GDM1 (cell line): Measurements from ENCODE around the gene LIMA1.
"Not testable (repeated sequence)": the region's sequence is repeated elsewhere in the genome, so short reads cannot be mapped to it uniquely, and the experiment has no call there.

ENCODE experiments used
- DNase-seq: peaks from one replicate; lab custom pipeline; 2025; lab: John Stamatoyannopoulos, UW

Gene LIMA1

DNA sequence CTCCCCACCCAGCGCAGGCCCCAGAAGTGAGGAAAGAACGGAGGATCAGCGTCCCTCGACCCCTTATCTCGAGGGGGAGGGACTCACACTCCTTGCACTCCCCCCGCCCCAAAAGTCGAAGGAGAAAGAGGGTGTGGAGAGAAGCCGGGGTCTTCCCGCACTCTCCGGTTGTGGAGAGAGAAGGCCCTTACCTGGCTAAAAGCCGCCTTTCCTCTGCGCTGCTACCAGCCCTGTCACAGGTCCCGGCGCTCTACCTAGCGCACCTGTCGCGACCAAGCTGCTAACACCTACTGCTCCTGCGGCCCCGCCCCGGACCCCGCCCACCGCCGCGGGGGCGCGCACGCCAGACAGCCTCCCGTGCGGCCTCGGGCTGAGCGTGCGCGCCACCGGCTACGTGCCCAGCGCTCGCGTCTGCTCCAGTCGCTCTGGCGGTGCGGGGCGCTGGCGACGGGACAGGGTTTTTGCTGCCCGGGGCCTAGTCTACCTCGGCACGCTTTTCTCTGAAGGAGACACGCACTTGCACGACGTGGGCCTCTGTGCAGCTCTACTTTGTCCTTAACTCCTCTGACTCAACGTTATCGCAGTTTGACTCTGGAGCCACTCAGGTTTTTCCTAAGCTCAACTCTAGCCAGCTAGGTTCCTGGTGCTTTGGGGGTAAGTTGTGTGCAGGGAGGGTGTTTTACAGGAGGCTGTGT, at the start of gene LIMA1:
Gene LIMA1, minus strand, starts transcription at position 292 of the 695 bp plus-strand sequence. CDS start 34,769 bp downstream, outside the sequence.
- DNase-seq, result peak; percentile 81

- no peak for DNase-seq
Measured at GRCh38 chr12:50331745-50332144, 48.4 kb upstream of the LIMA1 start.

DNA sequence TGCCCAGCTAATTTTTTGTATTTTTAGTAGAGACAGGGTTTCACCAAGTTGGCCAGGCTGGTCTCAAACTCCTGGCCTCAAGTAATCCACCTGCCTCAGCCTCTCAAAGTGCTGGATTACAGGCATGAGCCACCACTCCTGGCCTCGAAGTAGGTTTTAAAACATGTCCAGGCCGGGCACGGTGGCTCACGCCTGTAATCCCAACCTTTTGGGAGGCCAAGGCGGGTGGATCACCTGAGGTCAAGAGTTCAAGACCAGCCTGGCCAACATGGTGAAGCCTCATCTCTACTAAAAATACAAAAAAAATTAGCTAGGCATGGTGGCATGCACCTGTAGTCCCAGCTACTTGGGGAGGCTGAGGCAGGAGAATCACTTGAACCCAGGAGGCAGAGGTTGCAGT, 45.3 kb upstream of the LIMA1 start:
- DNase-seq, result not testable (repeated sequence)

GRCh38 chr12:50326590-50327284, 43.4 kb upstream of the LIMA1 start:
- no peak for DNase-seq

- no peak for DNase-seq
Measured at GRCh38 chr12:50325890-50326391, 42.6 kb upstream of the LIMA1 start.

- not testable (repeated sequence) for DNase-seq
Measured at GRCh38 chr12:50324770-50325169, 41.5 kb upstream of the LIMA1 start.

DNA sequence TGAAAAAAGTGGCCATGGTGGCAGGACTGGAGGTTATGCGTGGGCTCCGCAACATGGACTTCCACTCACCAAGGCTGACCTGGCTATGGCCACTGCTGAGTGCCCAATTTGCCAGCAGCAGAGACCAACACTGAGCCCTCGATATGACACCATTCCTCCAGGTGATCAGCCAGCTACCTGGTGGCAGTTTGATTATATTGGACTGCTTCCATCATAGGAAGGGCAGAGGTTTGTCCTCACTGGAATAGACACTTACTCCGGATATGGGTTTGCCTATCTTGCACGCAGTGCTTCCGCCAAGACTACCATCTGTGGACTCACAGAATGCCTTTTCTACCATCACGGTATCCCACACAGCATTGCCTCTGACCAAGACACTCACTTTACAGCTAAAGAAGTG, 40.8 kb upstream of the LIMA1 start:
- not testable (repeated sequence) for DNase-seq

DNA sequence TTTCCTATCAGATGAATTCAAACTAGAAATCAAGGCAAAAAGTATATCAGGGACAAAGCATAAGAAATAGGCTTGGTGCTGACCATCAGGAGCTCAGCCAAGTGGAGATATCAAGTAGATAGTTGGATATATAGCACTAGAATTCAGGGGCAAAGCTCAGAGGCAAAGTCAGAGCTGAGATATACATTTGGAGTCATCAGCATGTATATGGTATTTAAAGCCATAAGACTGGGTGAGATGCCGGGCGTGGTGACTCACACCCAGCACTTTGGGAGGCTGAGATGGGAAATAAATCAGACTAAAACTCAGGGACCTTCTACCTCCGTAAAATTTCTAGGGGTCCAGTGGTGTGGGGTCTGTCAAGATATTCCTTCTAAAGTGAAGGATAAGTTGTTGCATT, 38.9 kb upstream of the LIMA1 start:
- no peak for DNase-seq

GRCh38 chr12:50317203-50317602, 33.9 kb upstream of the LIMA1 start:
- no peak for DNase-seq

DNA sequence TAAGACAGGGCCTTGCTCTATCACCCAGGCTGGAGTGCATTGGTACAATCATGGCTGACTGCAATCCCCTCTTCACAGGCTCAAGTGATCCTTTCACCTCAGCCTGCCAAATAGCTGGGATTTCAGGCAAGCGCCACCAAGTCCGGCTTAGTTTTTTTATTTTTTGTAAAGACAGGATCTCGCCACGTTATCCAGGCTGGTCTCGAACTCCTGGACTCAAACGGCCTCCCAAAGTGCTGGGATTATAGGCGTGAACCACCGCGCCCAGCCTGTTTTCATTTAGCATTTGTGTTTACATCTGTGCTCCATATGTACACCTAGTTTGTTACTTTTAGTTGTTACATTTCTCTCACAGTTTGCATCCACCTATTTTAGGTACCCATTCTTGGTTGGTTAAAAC, 32.5 kb upstream of the LIMA1 start:
- no peak for DNase-seq

- no peak for DNase-seq
Measured at GRCh38 chr12:50314636-50315312, 31.5 kb upstream of the LIMA1 start.

- DNase-seq, result not testable (repeated sequence)
Measured at GRCh38 chr12:50313971-50314370, 30.7 kb upstream of the LIMA1 start.

DNA sequence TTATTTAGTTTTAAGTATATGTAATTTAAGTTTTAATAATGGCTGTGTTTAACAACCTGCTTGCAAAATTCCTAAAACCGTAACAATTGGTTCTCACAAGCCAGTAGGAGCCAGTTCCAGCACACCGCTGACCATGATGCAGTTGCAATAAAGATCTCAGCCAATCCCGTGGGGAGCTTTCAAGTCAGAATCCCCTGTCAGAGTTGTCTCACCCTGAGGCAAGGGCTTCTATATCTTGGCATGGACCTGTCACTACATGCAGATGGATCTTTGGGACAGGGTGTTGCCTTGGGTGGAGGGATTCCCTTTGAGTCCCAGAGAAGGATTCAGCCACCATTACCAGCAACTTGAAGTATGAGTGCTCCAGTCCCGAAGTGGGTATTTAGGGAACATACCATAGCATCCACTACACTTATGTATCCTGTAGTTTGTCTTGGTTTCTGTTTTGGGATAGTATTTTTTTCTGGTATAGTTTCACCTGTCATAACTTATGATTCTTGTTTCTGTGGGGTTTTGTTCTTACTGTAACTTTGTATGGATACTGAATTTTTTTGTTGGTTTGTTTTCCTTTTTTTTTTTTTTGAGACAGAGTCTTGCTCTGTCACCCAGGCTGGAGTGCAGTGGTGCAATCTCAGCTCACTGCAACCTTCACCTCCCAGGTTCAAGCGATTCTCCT, 30.1 kb upstream of the LIMA1 start:
- DNase-seq, result no peak

DNA sequence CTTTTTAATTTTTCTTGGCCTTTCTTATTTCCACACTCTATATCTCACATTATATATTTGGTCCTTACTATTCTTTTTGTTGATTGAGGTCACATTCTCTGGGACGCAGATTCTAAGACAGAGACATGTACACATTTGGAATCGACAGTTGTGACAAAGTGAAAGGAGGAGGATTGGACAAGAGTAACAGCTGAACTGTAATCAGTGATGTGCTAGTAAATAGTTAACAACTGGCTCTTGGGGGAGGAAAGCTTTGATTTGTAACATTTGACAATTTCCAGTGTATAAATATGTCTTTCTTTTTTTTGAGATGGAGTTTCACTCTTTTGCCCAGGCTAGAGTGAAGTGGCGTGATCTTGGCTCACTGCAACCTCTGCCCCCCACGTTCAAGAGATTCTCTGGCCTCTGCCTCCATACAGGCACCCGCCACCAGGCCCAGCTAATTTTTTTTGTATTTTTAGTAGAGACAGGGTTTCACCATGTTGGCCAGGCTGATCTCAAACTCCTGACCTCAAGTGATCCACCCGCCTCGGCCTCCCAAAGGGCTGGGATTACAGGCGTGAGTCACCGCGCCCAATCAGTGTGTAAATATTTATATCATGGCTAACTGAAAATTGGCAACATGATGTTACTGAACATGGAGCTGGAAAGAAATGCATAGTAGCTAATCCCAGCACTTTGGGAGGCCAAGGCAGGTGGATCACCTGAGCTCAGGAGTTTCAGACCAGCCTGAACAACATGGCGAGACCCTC, 28.7 kb upstream of the LIMA1 start:
- DNase-seq, result not testable (repeated sequence)

GRCh38 chr12:50309950-50310349, 26.6 kb upstream of the LIMA1 start:
- no peak for DNase-seq

- DNase-seq, result no peak
Measured at GRCh38 chr12:50302686-50303085, 19.4 kb upstream of the LIMA1 start.

DNA sequence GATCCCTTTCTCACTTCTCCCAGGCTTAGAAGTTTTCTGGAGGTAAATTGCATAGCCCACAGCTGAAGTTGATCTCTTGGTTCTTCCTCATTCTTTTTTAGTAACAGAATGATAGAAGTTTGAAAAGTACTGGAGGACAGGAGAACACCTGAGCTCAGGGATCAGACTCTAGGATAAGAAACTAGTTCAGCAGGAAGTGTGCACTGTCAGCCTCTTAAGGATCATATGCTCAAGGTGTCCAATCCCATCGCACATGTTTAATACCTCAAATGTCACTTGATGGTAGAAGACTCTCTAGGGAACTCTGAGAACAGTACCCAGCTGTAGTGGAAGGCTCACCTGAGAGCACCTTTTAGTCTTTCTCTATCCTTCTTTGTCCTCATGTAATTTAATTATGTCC, 14.7 kb upstream of the LIMA1 start:
- DNase-seq, result no peak

DNA sequence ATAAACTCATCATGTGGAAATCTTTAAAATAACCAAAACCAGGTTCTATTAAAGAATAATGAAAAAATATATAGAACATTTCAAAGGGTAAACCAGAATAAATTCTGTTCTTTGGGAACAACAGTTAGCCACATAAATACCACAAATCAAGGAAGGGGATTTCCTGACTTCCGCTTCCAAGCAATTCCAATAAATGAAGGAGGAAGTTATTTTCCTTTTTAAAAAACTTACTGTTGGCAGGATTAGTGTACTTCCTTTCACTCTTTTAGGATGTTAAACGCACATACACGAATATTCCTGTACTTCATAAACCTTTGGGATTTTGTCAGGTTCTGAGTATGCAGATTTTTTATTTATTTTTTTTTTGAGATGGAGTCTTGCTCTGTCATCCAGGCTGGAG, 13.7 kb upstream of the LIMA1 start:
- no peak for DNase-seq

DNA sequence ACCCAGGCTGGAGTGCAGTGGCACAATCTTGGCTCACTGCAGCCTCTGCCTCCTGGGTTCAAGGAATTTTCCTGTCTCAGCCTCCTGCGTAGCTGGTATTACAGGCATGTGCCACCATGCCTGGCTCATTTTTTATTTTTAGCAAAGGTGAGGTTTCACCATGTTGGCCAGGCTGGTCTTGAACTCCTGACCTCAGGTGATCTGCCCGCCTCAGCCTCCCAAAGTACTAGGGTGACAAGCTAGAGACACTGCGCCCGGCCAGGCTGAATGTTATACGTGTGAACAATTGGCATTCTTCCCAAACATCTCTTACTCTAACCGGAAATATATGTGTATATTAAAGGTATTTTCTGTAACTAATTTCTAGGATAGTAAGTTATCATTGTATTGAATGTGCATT, 13.2 kb upstream of the LIMA1 start:
- no peak for DNase-seq

- DNase-seq, result no peak
Measured at GRCh38 chr12:50291377-50291776, 8.1 kb upstream of the LIMA1 start.

- DNase-seq, result not testable (repeated sequence)
Measured at GRCh38 chr12:50290692-50291091, 7.4 kb upstream of the LIMA1 start.

DNA sequence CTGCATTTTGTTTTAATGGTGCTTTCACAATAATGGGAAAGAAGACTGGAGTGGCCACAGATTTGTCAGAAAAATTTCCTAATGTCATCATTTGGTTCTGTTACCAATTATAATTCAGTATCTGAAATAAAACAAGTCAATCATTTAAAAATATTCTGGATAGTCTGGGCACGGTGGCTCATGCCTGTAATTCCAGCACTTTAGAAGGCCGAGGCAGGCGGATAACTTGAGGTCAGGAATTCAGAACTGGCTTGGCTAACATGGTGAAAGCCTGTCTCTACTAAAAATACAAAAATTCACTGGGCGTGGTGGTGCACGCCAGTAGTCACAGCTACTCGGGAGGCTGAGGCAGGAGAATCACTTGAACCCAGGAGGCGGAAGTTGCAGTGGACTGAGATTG, 4.0 kb upstream of the LIMA1 start:
- DNase-seq, result no peak
